Smooth muscle cell (in vitro differentiated cells): ENCODE measurements around the gene PRDX5. TPM values are rescaled to one million over a fixed set of nuclear protein-coding genes. Genes with fewer than 3 reads are reported as not detected.

ENCODE experiments used
- DNase-seq: peaks from one replicate; lab custom pipeline; 2025; ENCODE audit not compliant: unreplicated experiment; lab: John Stamatoyannopoulos, UW
- H2AFZ ChIP-seq: fragments of 200-600 bp; sonication (generic); 2 replicates; pipeline ENCODE4 v1.6.0; 2016; ENCODE audit warnings: antibody characterized with exemption, low read depth, mild to moderate bottlenecking
- H3F3A ChIP-seq: fragments of 200-600 bp; sonication (generic); 2 replicates; pipeline ENCODE4 v1.6.0; 2017; ENCODE audit warnings: antibody characterized with exemption, low read depth
- H3K27ac ChIP-seq: fragments of 200-600 bp; sonication (generic); 2 replicates; pipeline ENCODE4 v1.5.1; 2016; ENCODE audit warnings: low read depth, mild to moderate bottlenecking
- H3K27me3 ChIP-seq: fragments of 200-600 bp; sonication (generic); 2 replicates; pipeline ENCODE4 v1.6.1; 2016; ENCODE audit warnings: low read depth, mild to moderate bottlenecking
- H3K36me3 ChIP-seq: fragments of 200-600 bp; sonication (generic); 2 replicates; pipeline ENCODE4 v1.5.1; 2016; ENCODE audit warnings: low read depth
- H3K4me1 ChIP-seq: fragments of 200-600 bp; sonication (generic); 2 replicates; pipeline ENCODE4 v1.5.1; 2016; ENCODE audit warnings: low read depth
- H3K4me2 ChIP-seq: fragments of 200-600 bp; sonication (generic); 2 replicates; pipeline ENCODE4 v1.6.0; 2016; ENCODE audit warnings: mild to moderate bottlenecking
- H3K4me3 ChIP-seq: fragments of 200-600 bp; sonication (generic); 2 replicates; pipeline ENCODE4 v1.5.1; 2016; ENCODE audit warnings: mild to moderate bottlenecking
- H3K79me2 ChIP-seq: fragments of 200-600 bp; sonication (generic); 2 replicates; pipeline ENCODE4 v1.6.0; 2016; ENCODE audit warnings: low read depth, mild to moderate bottlenecking
- H3K9ac ChIP-seq: fragments of 200-600 bp; sonication (generic); 2 replicates; pipeline ENCODE4 v1.6.0; 2016; ENCODE audit warnings: low read depth
- H3K9me3 ChIP-seq: fragments of 200-600 bp; sonication (generic); replicated peaks from 2 replicates; pipeline ENCODE4 v1.5.1; 2016; ENCODE audit warnings: low read depth
- H4K20me1 ChIP-seq: fragments of 200-600 bp; sonication (generic); 2 replicates; pipeline ENCODE4 v1.6.0; 2016; ENCODE audit warnings: low read depth
- CTCF ChIP-seq: fragments of 200-600 bp; sonication (generic); IDR thresholded peaks from 2 replicates; pipeline ENCODE4 v1.5.1; 2017; ENCODE audit warnings: borderline replicate concordance, mild to moderate bottlenecking, antibody characterized with exemption; ENCODE audit not compliant: insufficient read depth, poor library complexity, severe bottlenecking
- WGBS: methylation state at CpG from one replicate; pipeline ENCODE4 v1.1.7; 2016; ENCODE audit warnings: low lambda C conversion rate; 5-methylcytosine and 5-hydroxymethylcytosine counted together
- polyA plus RNA-seq: library from polyadenylated mRNA; unstranded; fragments of >200 nt; fragmentation: Nextera tagmentation; extraction: Ambion mirVana; gene quantifications from 2 replicates; pipeline ENCODE4 v1.2.1, GENCODE V29; 2016
- total RNA-seq: library from RNA; depleted of rRNA; stranded (reverse); fragments of >200 nt; gene quantifications from 2 replicates; pipeline ENCODE4 v1.2.3, GENCODE V29; 2014

Gene PRDX5
- total and polyA plus RNA-seq, 2 experiments from 2014 or later: 169 to 474 TPM

GRCh38 chr11:64275031-64275800, 42.7 kb upstream of the PRDX5 start:
- H3K4me3 ChIP-seq: no peak overlapping the region
- no peaks in the 10 kb centered on the region for H3K4me1 ChIP-seq
- H3K79me2 ChIP-seq: no peaks in the 10 kb centered on the region

GRCh38 chr11:64275841-64276240, 42.1 kb upstream of the PRDX5 start:
- 95% methylated on average over 2 of the region's 2 CpGs for WGBS
- H3K27me3 ChIP-seq: no peaks in the 10 kb centered on the region
- H3K4me2 ChIP-seq: no peak overlapping the region
- no peak for DNase-seq
- no peak overlapping the region for H3K9ac ChIP-seq
- no peaks in the 10 kb centered on the region for H3K79me2 ChIP-seq
- TF ChIP-seq CTCF: no peak
- H3K4me3 ChIP-seq: no peak overlapping the region
- peaks cover 4% of the 10 kb centered on the region for H3F3A ChIP-seq
- no peak overlapping the region for H3K27ac ChIP-seq
- no peak overlapping the region for H2AFZ ChIP-seq
- H3K36me3 ChIP-seq: no peaks in the 10 kb centered on the region
- no peaks in the 10 kb centered on the region for H3K4me1 ChIP-seq
- no peaks in the 10 kb centered on the region for H3K9me3 ChIP-seq
- no peaks in the 10 kb centered on the region for H4K20me1 ChIP-seq

More at GRCh38 chr11:64275031-64275800, 42.7 kb upstream of the PRDX5 start:
- Histone ChIP-seq H3K27me3 (no peaks in the 10 kb centered on the region), H3K36me3 (no peaks in the 10 kb centered on the region), H3K9ac (no peak overlapping the region), H4K20me1 (no peaks in the 10 kb centered on the region), H3K4me2 (no peak overlapping the region), H3K27ac (no peak overlapping the region), H3F3A (peaks cover 4% of the 10 kb centered on the region), H3K9me3 (no peaks in the 10 kb centered on the region), H2AFZ (no peak overlapping the region)
- 88% methylated on average over 15 of the region's 15 CpGs for WGBS
- no peak for TF ChIP-seq CTCF
- DNase-seq: no peak

- no peak overlapping the region for H3K4me2 ChIP-seq
These were observed 41.1 kb upstream of the PRDX5 start for GRCh38 chr11:64276653-64277431.

More at GRCh38 chr11:64276653-64277431, 41.1 kb upstream of the PRDX5 start:
- Histone ChIP-seq H3K4me3 (no peak overlapping the region), H3K9ac (no peak overlapping the region), H3K36me3 (no peaks in the 10 kb centered on the region), H3K79me2 (no peaks in the 10 kb centered on the region), H2AFZ (no peak overlapping the region), H3K4me1 (no peaks in the 10 kb centered on the region), H3K9me3 (no peaks in the 10 kb centered on the region), H4K20me1 (no peaks in the 10 kb centered on the region), H3K27me3 (no peaks in the 10 kb centered on the region), H3K27ac (no peak overlapping the region), H3F3A (no peaks in the 10 kb centered on the region)
- no peak for TF ChIP-seq CTCF
- DNase-seq: no peak
- 89% methylated on average over 17 of the region's 17 CpGs for WGBS
